ENCODE data around the gene SEC14L3.

SEC14L3 gene

GRCh38 chr22:30423301-30423958 lies 48.4 kb downstream of the SEC14L3 start:
- H3K4me3 ChIP-seq (ENCODE audit: control insufficient read depth, low read depth, low read length), result peak overlapping the region; percentile 46
- DNase-seq (ENCODE audit: low read depth), result no peak
- no peak for TF ChIP-seq CTCF (IDR thresholded peaks at IDR 0.05; ENCODE audit: control insufficient read depth, insufficient read depth, low read depth, low read length, missing control alignments)

- peak overlapping the region; percentile 46 for H3K4me3 ChIP-seq (ENCODE audit: control insufficient read depth, low read depth, low read length)
- TF ChIP-seq CTCF (IDR thresholded peaks at IDR 0.05; ENCODE audit: control insufficient read depth, insufficient read depth, low read depth, low read length, missing control alignments), result peak; percentile 4
- peak; percentile 81 for DNase-seq (ENCODE audit: low read depth)
Measured at GRCh38 chr22:30422481-30423300, 49.1 kb downstream of the SEC14L3 start.

- no peak for DNase-seq (ENCODE audit: low read depth)
- H3K4me3 ChIP-seq (ENCODE audit: control insufficient read depth, low read depth, low read length), result no peak overlapping the region
- TF ChIP-seq CTCF (IDR thresholded peaks at IDR 0.05; ENCODE audit: control insufficient read depth, insufficient read depth, low read depth, low read length, missing control alignments), result no peak
Measured at GRCh38 chr22:30421695-30422480, 49.9 kb downstream of the SEC14L3 start.

- peak; percentile 59 for DNase-seq (ENCODE audit: low read depth)
- no peak overlapping the region for H3K4me3 ChIP-seq (ENCODE audit: control insufficient read depth, low read depth, low read length)
- TF ChIP-seq CTCF (IDR thresholded peaks at IDR 0.05; ENCODE audit: control insufficient read depth, insufficient read depth, low read depth, low read length, missing control alignments), result no peak
Measured at GRCh38 chr22:30420347-30421125, 51.3 kb downstream of the SEC14L3 start.

GRCh38 chr22:30416837-30417236 lies 55.0 kb downstream of the SEC14L3 start:
- TF ChIP-seq CTCF (IDR thresholded peaks at IDR 0.05; ENCODE audit: control insufficient read depth, insufficient read depth, low read depth, low read length, missing control alignments), result no peak
- DNase-seq (ENCODE audit: low read depth), result no peak
- H3K4me3 ChIP-seq (ENCODE audit: control insufficient read depth, low read depth, low read length), result no peak overlapping the region

- DNase-seq (ENCODE audit: low read depth), result no peak
- TF ChIP-seq CTCF (IDR thresholded peaks at IDR 0.05; ENCODE audit: control insufficient read depth, insufficient read depth, low read depth, low read length, missing control alignments), result no peak
- H3K4me3 ChIP-seq (ENCODE audit: control insufficient read depth, low read depth, low read length), result no peak overlapping the region
Measured at GRCh38 chr22:30416403-30416802, 55.4 kb downstream of the SEC14L3 start.

All from AG09309 (cell line).